Measurements from ENCODE around the gene SAPCD2. TPM values are rescaled to one million over a fixed set of nuclear protein-coding genes. Genes with fewer than 3 reads are reported as not detected.

SAPCD2 gene
- total and polyA plus RNA-seq, 8 donors: 0.04 to 0.97 (median 0.34) TPM

DNA sequence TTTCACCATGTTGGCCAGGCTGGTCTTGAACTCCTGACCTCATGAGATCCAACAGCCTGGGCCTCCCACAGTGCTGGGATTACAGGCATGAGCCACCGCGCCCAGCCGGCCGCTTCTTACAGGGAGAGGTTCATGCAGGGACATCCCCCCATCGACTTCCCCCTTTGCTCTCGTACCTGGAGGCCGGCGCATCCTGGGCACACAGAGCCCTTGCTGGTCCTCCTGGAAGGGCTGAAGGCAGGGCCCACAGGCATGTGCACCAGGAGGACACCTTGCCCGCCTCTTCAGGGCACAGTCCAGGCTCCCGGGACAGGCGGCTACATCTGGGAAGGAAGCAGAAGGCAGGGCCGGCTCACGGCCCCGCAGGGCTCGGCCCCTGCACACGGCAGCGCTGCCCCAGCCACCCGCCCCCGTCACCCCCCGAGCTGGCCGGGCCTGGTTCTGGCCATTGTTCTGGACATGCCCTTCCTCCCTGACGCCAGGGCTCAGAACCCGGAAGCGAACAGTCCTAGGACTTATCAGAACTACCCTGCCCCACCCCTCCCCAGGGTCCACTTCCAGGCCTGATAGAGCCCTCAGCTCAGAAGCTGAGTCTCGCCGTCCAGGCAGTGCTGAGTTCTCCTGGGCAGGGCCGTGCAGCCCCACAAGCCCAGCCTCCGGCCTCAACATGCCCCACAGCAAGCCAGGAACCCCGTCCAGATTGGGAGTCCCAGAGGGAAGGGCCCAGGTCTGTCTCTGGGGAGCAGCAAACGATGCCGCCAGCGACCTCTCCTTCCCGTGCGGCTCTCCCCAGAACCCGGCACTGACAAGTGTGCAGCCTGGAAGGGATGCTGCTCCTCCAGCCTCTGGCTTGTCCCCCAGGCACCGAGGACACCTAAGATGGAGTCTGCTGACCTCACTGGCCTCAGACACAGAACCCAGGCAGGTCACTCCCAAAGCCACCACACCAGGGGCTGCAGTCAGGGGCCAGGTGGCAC lies 27.3 kb downstream of the SAPCD2 start:
- H3K4me1 ChIP-seq: peaks cover 5 to 16% (median 10%) of the 10 kb centered on the region in 3 donors

GRCh38 chr9:137041124-137041523 lies 29.2 kb downstream of the SAPCD2 start:
- Histone ChIP-seq H3K36me3 (peaks cover 0 to 7% (median 0%) of the 10 kb centered on the region in 3 donors), H3K27me3 (no peaks in the 10 kb centered on the region), H3K4me1 (peaks cover 5 to 16% (median 6%) of the 10 kb centered on the region in 3 donors), H3K27ac (no peak overlapping the region), H3K9me3 (no peaks in the 10 kb centered on the region), H3K4me3 (no peak overlapping the region)
- ATAC-seq (peak in 1 of 4 donors; percentile 9), FAIRE-seq (no peak), DNase-seq (no peak)
- intact Hi-C loops (cut with DNase I): no loop called here
- TF ChIP-seq CTCF (IDR thresholded peaks at IDR 0.05): no peak
- 75 to 78% methylated on average over 15 to 16 of the region's 16 CpGs for WGBS, 2 donors

More for the DNA sequence above, 27.3 kb downstream of the SAPCD2 start:
- Histone ChIP-seq H3K9me3 (no peaks in the 10 kb centered on the region), H3K4me3 (no peak overlapping the region), H3K27me3 (no peaks in the 10 kb centered on the region), H3K36me3 (peaks cover 0 to 7% (median 0%) of the 10 kb centered on the region in 3 donors), H3K27ac (peak overlapping the region in 2 of 4 donors; percentile 3 to 63)
- no peak for FAIRE-seq
- TF ChIP-seq CTCF (IDR thresholded peaks at IDR 0.05): no peak
- intact Hi-C loops (cut with DNase I): no loop called here
- no peak for DNase-seq
- ATAC-seq: no peak
- WGBS, 2 donors: 83 to 86% methylated on average over 36 of the region's 36 CpGs

DNA sequence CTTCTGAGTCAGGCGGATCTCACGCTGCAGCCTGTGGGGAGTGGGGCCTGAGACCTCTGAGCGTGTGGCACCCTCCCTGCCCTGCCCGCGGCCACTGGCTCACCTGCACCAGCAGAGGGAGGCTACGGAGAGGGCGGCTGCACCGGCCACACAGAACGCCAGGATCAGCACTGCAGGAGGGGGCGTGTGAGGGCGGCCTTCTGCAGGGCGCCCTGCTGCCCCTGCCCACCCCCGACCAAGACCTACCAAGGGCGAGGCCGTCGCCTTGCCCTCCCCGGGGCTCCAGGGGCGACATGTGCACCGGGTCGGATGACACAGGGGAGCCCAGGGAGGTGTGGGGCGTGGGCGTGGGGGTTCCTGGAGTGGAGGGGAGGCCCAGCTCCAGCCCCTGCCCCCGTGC lies 29.8 kb downstream of the SAPCD2 start:
- no peak for DNase-seq
- intact Hi-C loops (cut with DNase I): no loop called here

GRCh38 chr9:137039611-137040366 lies 30.6 kb downstream of the SAPCD2 start:
- DNase-seq (no peak), FAIRE-seq (no peak), ATAC-seq (no peak)
- Histone ChIP-seq H3K9me3 (no peaks in the 10 kb centered on the region), H3K4me3 (no peak overlapping the region), H3K27me3 (no peaks in the 10 kb centered on the region), H3K27ac (no peak overlapping the region), H3K4me1 (peaks cover under 1 to 11% (median 5%) of the 10 kb centered on the region in 3 donors), H3K36me3 (peaks cover 0 to 7% (median 0%) of the 10 kb centered on the region in 3 donors)
- WGBS, 2 donors: 89 to 90% methylated on average over 28 to 32 of the region's 32 CpGs
- intact Hi-C loops (cut with DNase I): loop anchor here in 2 of 3 donors (5.0 kb wide), 2 partner anchors 92 to 252 kb away; partner anchors contain the start of gene C8G (in 1 of the 2)
- TF ChIP-seq CTCF (IDR thresholded peaks at IDR 0.05): no peak

More for the DNA sequence above, 29.8 kb downstream of the SAPCD2 start:
- Histone ChIP-seq H3K27ac (no peak overlapping the region), H3K36me3 (peaks cover 0 to 7% (median 0%) of the 10 kb centered on the region in 3 donors), H3K27me3 (no peaks in the 10 kb centered on the region), H3K4me1 (peaks cover 4 to 16% (median 5%) of the 10 kb centered on the region in 3 donors), H3K9me3 (no peaks in the 10 kb centered on the region), H3K4me3 (no peak overlapping the region)
- no peak for ATAC-seq
- FAIRE-seq: no peak
- WGBS, 2 donors: 88 to 92% methylated on average over 23 of the region's 23 CpGs
- no peak for TF ChIP-seq CTCF (IDR thresholded peaks at IDR 0.05)

Measured in pancreas (tissue), 10 donors.